Measurements from ENCODE around the gene MIA3.

MIA3 gene

GRCh38 chr1:222617367-222617951 is 438 bp upstream of the MIA3 start:
- peak; percentile 48 to 79 (median 74) for DNase-seq (ENCODE audit: low read depth in 2 of 3, low spot score in 2 of 3)

GRCh38 chr1:222618880-222619596 is 1.1 kb downstream of the MIA3 start:
- no peak for DNase-seq (ENCODE audit: low read depth in 2 of 3, low spot score in 2 of 3)

- no peak for DNase-seq (ENCODE audit: low read depth in 2 of 3, low spot score in 2 of 3)
Measured at GRCh38 chr1:222620566-222620965, 2.7 kb downstream of the MIA3 start.

GRCh38 chr1:222622765-222623164 is 4.9 kb downstream of the MIA3 start:
- no peak for DNase-seq (ENCODE audit: low read depth in 2 of 3, low spot score in 2 of 3)

GRCh38 chr1:222623458-222623857 is 5.6 kb downstream of the MIA3 start:
- DNase-seq (ENCODE audit: low read depth in 2 of 3, low spot score in 2 of 3) = no peak

GRCh38 chr1:222624214-222624613 is 6.3 kb downstream of the MIA3 start:
- no peak for DNase-seq (ENCODE audit: low read depth in 2 of 3, low spot score in 2 of 3)

- no peak for DNase-seq (ENCODE audit: low read depth in 2 of 3, low spot score in 2 of 3)
Measured at GRCh38 chr1:222627232-222627631, 9.3 kb downstream of the MIA3 start.

- DNase-seq (ENCODE audit: low read depth in 2 of 3, low spot score in 2 of 3) = no peak
Measured at GRCh38 chr1:222629921-222630535, 12.1 kb downstream of the MIA3 start.

GRCh38 chr1:222631611-222632208 is 13.8 kb downstream of the MIA3 start:
- no peak for DNase-seq (ENCODE audit: low read depth in 2 of 3, low spot score in 2 of 3)

GRCh38 chr1:222632749-222633148 is 14.9 kb downstream of the MIA3 start:
- DNase-seq (ENCODE audit: low read depth in 2 of 3, low spot score in 2 of 3) = no peak

GRCh38 chr1:222634180-222635013 is 16.5 kb downstream of the MIA3 start:
- peak in 1 of 3 experiments; percentile 49 for DNase-seq (ENCODE audit: low read depth in 2 of 3, low spot score in 2 of 3)

- DNase-seq (ENCODE audit: low read depth in 2 of 3, low spot score in 2 of 3) = no peak
Measured at GRCh38 chr1:222641269-222641948, 23.5 kb downstream of the MIA3 start.

GRCh38 chr1:222642468-222642867 is 24.6 kb downstream of the MIA3 start:
- no peak for DNase-seq (ENCODE audit: low read depth in 2 of 3, low spot score in 2 of 3)

- DNase-seq (ENCODE audit: low read depth in 2 of 3, low spot score in 2 of 3) = no peak
Measured at GRCh38 chr1:222643606-222643937, 25.7 kb downstream of the MIA3 start.

- DNase-seq (ENCODE audit: low read depth in 2 of 3, low spot score in 2 of 3) = peak; percentile 77 to 93 (median 87)
Measured at GRCh38 chr1:222643938-222644635, 26.2 kb downstream of the MIA3 start.

- DNase-seq (ENCODE audit: low read depth in 2 of 3, low spot score in 2 of 3) = no peak
Measured at GRCh38 chr1:222644636-222644980, 26.7 kb downstream of the MIA3 start.

- DNase-seq (ENCODE audit: low read depth in 2 of 3, low spot score in 2 of 3) = no peak
Measured at GRCh38 chr1:222652676-222653075, 34.8 kb downstream of the MIA3 start.

GRCh38 chr1:222653178-222653827 is 35.4 kb downstream of the MIA3 start:
- no peak for DNase-seq (ENCODE audit: low read depth in 2 of 3, low spot score in 2 of 3)

GRCh38 chr1:222654849-222655248 is 37.0 kb downstream of the MIA3 start:
- peak in 2 of 3 experiments; percentile 21 to 31 for DNase-seq (ENCODE audit: low read depth in 2 of 3, low spot score in 2 of 3)

Data from activated CD8-positive, alpha-beta memory T cell treated with anti-CD3 and anti-CD28 coated beads for 48 hours (primary cell).